Natural killer cell (primary cell): Measurements from ENCODE around the gene TNK1. TPM values are rescaled to one million over a fixed set of nuclear protein-coding genes. Genes with fewer than 3 reads are reported as not detected.

ENCODE experiments used
- ATAC-seq, 3 donors: fragments of 150-1000 bp in 2 of 3; fragments of 200-7000 bp in 1 of 3; cut with Tn5 transposase; 1 replicate in 1 of 3; 2 replicates in 2 of 3; pipeline ENCODE4 v1.10.0; 2021; ENCODE audit warnings: mild to moderate bottlenecking in 2 of 3, moderate library complexity in 2 of 3
- DNase-seq, 2 donors: peaks; one replicate each; pipeline versions ENCODE4 v3.0.0 to v3.0.0-alpha.2; 2013 to 2021; ENCODE audit warnings: mixed read lengths in 1 of 2
- H3K27ac ChIP-seq: one replicate; pipeline ENCODE4 v1.5.1; 2013; ENCODE audit warnings: mild to moderate bottlenecking, low read length
- H3K27me3 ChIP-seq: one replicate; pipeline ENCODE4 v1.6.1; 2013; ENCODE audit warnings: low read length; ENCODE audit not compliant: control insufficient read depth, insufficient read depth
- H3K36me3 ChIP-seq: one replicate; pipeline ENCODE4 v1.6.1; 2013; ENCODE audit warnings: low read length; ENCODE audit not compliant: control insufficient read depth, insufficient read depth
- H3K4me1 ChIP-seq: one replicate; pipeline ENCODE4 v1.6.1; 2013; ENCODE audit warnings: low read length; ENCODE audit not compliant: control insufficient read depth, insufficient read depth
- H3K4me3 ChIP-seq: one replicate; pipeline ENCODE4 v1.5.1; 2013; ENCODE audit warnings: low read length
- H3K9me3 ChIP-seq: one replicate; pipeline ENCODE4 v1.6.1; 2013; ENCODE audit warnings: low read length; ENCODE audit not compliant: control insufficient read depth, insufficient read depth
- H3K27ac Mint-ChIP-seq, 2 donors: one replicate each; pipeline ENCODE4 v1.8.0; 2022; ENCODE audit warnings: mild to moderate bottlenecking in 2 of 2, mixed read lengths in 2 of 2, moderate library complexity in 1 of 2
- H3K27me3 Mint-ChIP-seq, 2 donors: one replicate each; pipeline ENCODE4 v1.8.0; 2022; ENCODE audit warnings: low read depth in 2 of 2, mixed read lengths in 2 of 2
- H3K36me3 Mint-ChIP-seq: one replicate; pipeline ENCODE4 v1.8.0; 2022; ENCODE audit warnings: mixed read lengths
- H3K4me1 Mint-ChIP-seq, 2 donors: one replicate each; pipeline ENCODE4 v1.8.0; 2022; ENCODE audit warnings: mixed read lengths in 2 of 2
- H3K4me3 Mint-ChIP-seq: one replicate; pipeline ENCODE4 v1.8.0; 2022; ENCODE audit warnings: mild to moderate bottlenecking, moderate library complexity, mixed read lengths
- H3K9me3 Mint-ChIP-seq, 2 donors: one replicate each; pipeline ENCODE4 v1.8.0; 2022; ENCODE audit warnings: mixed read lengths in 2 of 2
- WGBS: methylation state at CpG from one replicate; pipeline ENCODE4 v1.1.7; 2013; ENCODE audit warnings: missing lambda C conversion rate; ENCODE audit not compliant: insufficient coverage; 5-methylcytosine and 5-hydroxymethylcytosine counted together
- intact Hi-C: fragments of 100-400 bp; cut with micrococcal nuclease; formaldehyde crosslinking; loops from one replicate; pipeline ENCODE4 v1.14.2; 2022
- total RNA-seq, 4 donors: library from RNA; stranded (reverse); fragments of 120-200 nt in 1 of 4; gene quantifications; one replicate each; pipeline versions ENCODE4 v1.2.3 to v1.2.4, GENCODE V29; 2013 to 2022
- TF ChIP-seq, protein P1 (sequence below): fragments of 200-600 bp; IDR thresholded peaks from one replicate; pipeline ENCODE4 v1.8.0; 2022; ENCODE audit warnings: antibody characterized with exemption

TNK1 gene
- total RNA-seq, 3 donors from 2014 or later (not counting 1 experiment from before 2014, with no cell fraction given) = 0.18 to 1.7 (median 0.73) TPM

DNA sequence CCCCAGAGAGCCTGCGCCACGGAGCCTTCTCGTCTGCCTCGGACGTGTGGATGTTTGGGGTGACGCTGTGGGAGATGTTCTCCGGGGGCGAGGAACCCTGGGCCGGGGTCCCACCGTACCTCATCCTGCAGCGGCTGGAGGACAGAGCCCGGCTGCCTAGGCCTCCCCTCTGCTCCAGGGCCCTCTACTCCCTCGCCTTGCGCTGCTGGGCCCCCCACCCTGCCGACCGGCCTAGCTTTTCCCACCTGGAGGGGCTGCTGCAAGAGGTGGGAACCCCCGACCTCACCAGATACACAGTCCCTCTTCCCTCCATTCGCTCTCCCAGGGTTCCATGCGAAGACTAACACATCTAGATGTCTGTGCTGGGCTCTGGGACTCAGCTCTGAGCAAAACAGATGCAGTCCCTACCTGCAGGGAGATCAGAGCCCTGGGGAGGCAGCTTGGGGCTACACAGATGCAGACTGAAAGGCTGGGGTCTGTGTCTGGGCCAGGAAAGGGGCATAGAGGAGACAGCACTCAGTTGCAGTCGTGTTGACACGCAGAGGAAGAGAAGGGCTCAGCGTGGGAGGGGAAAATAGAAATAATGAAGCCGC lies 3.7 kb downstream of the TNK1 start:
- no peaks in the 10 kb centered on the region for H3K9me3 Mint-ChIP-seq
- TF ChIP-seq, protein P1, sequence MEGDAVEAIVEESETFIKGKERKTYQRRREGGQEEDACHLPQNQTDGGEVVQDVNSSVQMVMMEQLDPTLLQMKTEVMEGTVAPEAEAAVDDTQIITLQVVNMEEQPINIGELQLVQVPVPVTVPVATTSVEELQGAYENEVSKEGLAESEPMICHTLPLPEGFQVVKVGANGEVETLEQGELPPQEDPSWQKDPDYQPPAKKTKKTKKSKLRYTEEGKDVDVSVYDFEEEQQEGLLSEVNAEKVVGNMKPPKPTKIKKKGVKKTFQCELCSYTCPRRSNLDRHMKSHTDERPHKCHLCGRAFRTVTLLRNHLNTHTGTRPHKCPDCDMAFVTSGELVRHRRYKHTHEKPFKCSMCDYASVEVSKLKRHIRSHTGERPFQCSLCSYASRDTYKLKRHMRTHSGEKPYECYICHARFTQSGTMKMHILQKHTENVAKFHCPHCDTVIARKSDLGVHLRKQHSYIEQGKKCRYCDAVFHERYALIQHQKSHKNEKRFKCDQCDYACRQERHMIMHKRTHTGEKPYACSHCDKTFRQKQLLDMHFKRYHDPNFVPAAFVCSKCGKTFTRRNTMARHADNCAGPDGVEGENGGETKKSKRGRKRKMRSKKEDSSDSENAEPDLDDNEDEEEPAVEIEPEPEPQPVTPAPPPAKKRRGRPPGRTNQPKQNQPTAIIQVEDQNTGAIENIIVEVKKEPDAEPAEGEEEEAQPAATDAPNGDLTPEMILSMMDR = no peak
- DNase-seq (no peak), ATAC-seq (no peak)
- peaks cover 0 to 11% of the 10 kb centered on the region in 2 donors for H3K4me1 Mint-ChIP-seq
- H3K4me3 Mint-ChIP-seq = peak overlapping the region; percentile 77
- peaks cover 25% of the 10 kb centered on the region for H3K27me3 ChIP-seq
- H3K9me3 ChIP-seq = no peaks in the 10 kb centered on the region
- 51% methylated on average over 23 of the region's 23 CpGs for WGBS
- peak overlapping the region; percentile 56 for H3K4me3 ChIP-seq
- intact Hi-C loops = no loop called here
- H3K27ac ChIP-seq = peak overlapping the region; percentile 45
- H3K27ac Mint-ChIP-seq = peak overlapping the region in 1 of 2 donors; percentile 60
- H3K4me1 ChIP-seq = peaks cover 22% of the 10 kb centered on the region
- H3K27me3 Mint-ChIP-seq = peaks cover 21 to 28% of the 10 kb centered on the region in 2 donors
- H3K36me3 Mint-ChIP-seq = peaks cover 2% of the 10 kb centered on the region
- peaks cover 15% of the 10 kb centered on the region for H3K36me3 ChIP-seq

DNA sequence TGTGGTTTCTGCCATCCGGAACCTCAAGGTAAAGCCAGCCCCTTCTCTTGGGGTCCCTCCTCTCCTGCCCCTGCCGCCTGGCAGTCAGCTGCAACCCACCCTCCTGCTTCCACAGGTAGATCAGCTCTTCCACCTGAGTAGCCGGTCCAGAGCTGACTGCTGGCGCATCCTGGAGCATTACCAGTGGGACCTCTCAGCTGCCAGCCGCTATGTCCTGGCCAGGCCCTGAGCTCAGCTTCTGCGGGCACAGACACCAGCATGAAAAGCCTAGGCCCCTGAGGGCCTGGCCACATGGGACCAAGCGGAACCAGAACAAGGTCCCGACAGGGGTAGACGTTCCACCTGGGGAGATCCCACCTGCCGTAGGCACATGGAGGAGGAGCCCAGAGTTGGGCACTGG lies 8.0 kb downstream of the TNK1 start:
- WGBS = 96% methylated on average over 10 of the region's 10 CpGs
- no peaks in the 10 kb centered on the region for H3K36me3 Mint-ChIP-seq
- no peak overlapping the region for H3K4me3 Mint-ChIP-seq
- Histone ChIP-seq H3K4me1 (peaks cover 16% of the 10 kb centered on the region), H3K27me3 (no peaks in the 10 kb centered on the region), H3K36me3 (peaks cover 45% of the 10 kb centered on the region), H3K9me3 (no peaks in the 10 kb centered on the region), H3K27ac (no peak overlapping the region), H3K4me3 (no peak overlapping the region)
- H3K27me3 Mint-ChIP-seq = no peaks in the 10 kb centered on the region
- no peak for ATAC-seq
- H3K27ac Mint-ChIP-seq = no peak overlapping the region
- TF ChIP-seq, protein P1 = no peak
- DNase-seq = no peak
- intact Hi-C loops = no loop called here
- peaks cover 4 to 11% of the 10 kb centered on the region in 2 donors for H3K4me1 Mint-ChIP-seq
- H3K9me3 Mint-ChIP-seq = no peaks in the 10 kb centered on the region

DNA sequence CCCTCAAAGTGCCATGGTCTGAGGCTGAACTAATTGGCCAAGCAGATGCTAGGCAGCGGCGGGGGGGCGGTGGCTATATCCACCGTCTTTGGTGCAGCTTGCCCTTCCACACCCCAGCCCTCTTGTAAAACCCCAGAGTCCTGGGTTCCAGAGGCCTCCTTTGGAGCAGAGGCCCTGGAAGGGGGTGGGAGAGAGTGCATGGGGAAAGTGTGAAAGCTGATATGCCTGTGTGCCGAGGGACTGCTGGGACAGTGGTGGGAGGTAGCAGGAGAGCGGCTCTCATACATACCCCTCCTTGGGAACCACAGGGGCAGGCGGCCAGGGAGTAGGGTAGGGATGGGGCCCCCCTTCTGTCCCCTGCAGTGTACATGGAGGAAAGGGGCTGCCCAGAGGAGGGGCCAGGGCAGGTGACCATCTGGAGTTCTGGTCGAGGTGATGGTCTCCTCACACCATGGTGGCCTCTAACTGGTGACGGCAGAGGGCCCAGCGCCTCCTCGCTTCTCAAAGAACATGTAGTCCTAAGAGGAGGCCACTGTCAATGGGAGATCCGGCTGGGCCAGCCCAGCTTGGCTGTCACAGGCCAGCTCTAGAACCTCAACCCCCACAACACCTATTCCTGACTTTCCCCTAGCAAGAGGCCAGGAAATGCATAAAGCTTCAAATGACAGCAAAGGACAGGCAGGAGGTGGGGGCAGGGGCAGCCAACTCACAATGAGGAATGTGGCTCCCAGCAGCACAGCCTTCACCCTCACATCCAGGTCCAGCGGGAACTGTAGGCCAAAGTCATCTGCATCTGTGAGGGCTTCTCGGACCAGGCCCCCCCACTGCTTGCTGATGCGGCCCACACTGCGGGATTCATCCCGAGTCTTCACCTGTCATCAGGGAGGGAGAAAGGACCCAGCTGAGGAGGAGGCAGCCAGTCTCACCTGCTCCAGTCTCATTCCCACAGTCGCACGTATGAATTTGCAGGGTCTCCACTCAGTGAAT lies 9.3 kb downstream of the TNK1 start:
- DNase-seq = no peak
- H3K27me3 ChIP-seq = no peaks in the 10 kb centered on the region
- H3K4me1 ChIP-seq = peaks cover 17% of the 10 kb centered on the region
- no peaks in the 10 kb centered on the region for H3K9me3 Mint-ChIP-seq
- TF ChIP-seq, protein P1 = no peak
- 98% methylated on average over 18 of the region's 19 CpGs for WGBS
- no peak overlapping the region for H3K4me3 Mint-ChIP-seq
- no peaks in the 10 kb centered on the region for H3K36me3 Mint-ChIP-seq
- peaks cover 45% of the 10 kb centered on the region for H3K36me3 ChIP-seq
- H3K4me1 Mint-ChIP-seq = peaks cover 9 to 19% of the 10 kb centered on the region in 2 donors
- H3K4me3 ChIP-seq = no peak overlapping the region
- no peaks in the 10 kb centered on the region for H3K9me3 ChIP-seq
- no peaks in the 10 kb centered on the region for H3K27me3 Mint-ChIP-seq
- H3K27ac ChIP-seq = no peak overlapping the region
- H3K27ac Mint-ChIP-seq = no peak overlapping the region
- intact Hi-C loops = no loop called here
- no peak for ATAC-seq
